NB4 (cell line): ENCODE data around the gene KRT77.

Experiments used
- CTCF ChIP-seq: IDR thresholded peaks from one replicate; pipeline ENCODE4 v1.5.1; 2012; ENCODE audit warnings: low read depth, low read length
- MAX ChIP-seq: IDR thresholded peaks from 2 replicates; pipeline ENCODE4 v1.6.1; 2011; ENCODE audit warnings: low read depth, low read length
- POLR2A ChIP-seq: IDR thresholded peaks from 2 replicates; pipeline ENCODE4 v1.6.1; 2011; ENCODE audit warnings: mild to moderate bottlenecking; ENCODE audit not compliant: insufficient read length; ENCODE audit errors: extremely low read depth

- TF ChIP-seq CTCF (no peak), MAX (no peak), POLR2A (no peak)
These were observed 2.0 kb downstream of the KRT77 start for GRCh38 chr12:52701281-52701680.
